GM12878 (cell line): ENCODE data around the gene TTC29.

Source experiments
- CEBPZ ChIP-seq: fragments of 150-350 bp; IDR thresholded peaks from 2 replicates; pipeline ENCODE4 v1.6.1; 2016; ENCODE audit warnings: low read depth, low read length
- CHD1 ChIP-seq: IDR thresholded peaks from 2 replicates; pipeline ENCODE4 v1.6.1; 2012; ENCODE audit warnings: low read depth, low read length, improper control_type of control experiment
- CREB1 ChIP-seq: IDR thresholded peaks from 2 replicates; pipeline ENCODE4 v1.6.1; 2012; ENCODE audit warnings: low read depth, mild to moderate bottlenecking, inconsistent platforms
- CTCF ChIP-seq, 3 experiments: IDR thresholded peaks in 2 of 3; conservative IDR thresholded peaks in 1 of 3; 2 replicates each; pipeline ENCODE4 v1.5.1; 2011; ENCODE audit warnings: low read depth in 3 of 3, low read length in 3 of 3, mild to moderate bottlenecking in 3 of 3, control low read depth in 2 of 3, moderate library complexity in 2 of 3, inconsistent platforms in 1 of 3, mixed read lengths in 1 of 3; ENCODE audit not compliant: control insufficient read depth in 2 of 3, insufficient read depth in 1 of 3; ENCODE audit errors: extremely low read depth in 1 of 3
- EP300 ChIP-seq, 2 experiments: fragments of 150-350 bp in 1 of 2; IDR thresholded peaks; 2 replicates each; pipeline ENCODE4 v1.6.1; 2011 to 2012; ENCODE audit warnings: low read depth in 2 of 2, low read length in 2 of 2, borderline replicate concordance in 1 of 2, improper control_type of control experiment in 1 of 2, inconsistent platforms in 1 of 2; ENCODE audit not compliant: control insufficient read depth in 1 of 2
- IKZF1 ChIP-seq: fragments of 450-650 bp; conservative IDR thresholded peaks from 2 replicates; pipeline ENCODE4 v1.6.1; 2017; ENCODE audit warnings: antibody characterized with exemption, mild to moderate bottlenecking
- JUNB ChIP-seq: IDR thresholded peaks from 2 replicates; pipeline ENCODE4 v1.6.1; 2016; ENCODE audit warnings: antibody characterized with exemption, mild to moderate bottlenecking
- MAX ChIP-seq: IDR thresholded peaks from 2 replicates; pipeline ENCODE4 v1.6.1; 2012; ENCODE audit warnings: low read depth, low read length, improper control_type of control experiment
- POLR2A ChIP-seq: IDR thresholded peaks from 2 replicates; pipeline ENCODE4 v1.6.1; 2011; ENCODE audit warnings: low read depth, mild to moderate bottlenecking, low read length
- TAF1 ChIP-seq: IDR thresholded peaks from 2 replicates; pipeline ENCODE4 v1.6.1; 2011; ENCODE audit warnings: mild to moderate bottlenecking, low read depth, low read length, borderline replicate concordance
- TARDBP ChIP-seq: IDR thresholded peaks from 2 replicates; pipeline ENCODE4 v1.6.1; 2016; ENCODE audit warnings: borderline replicate concordance
- ZNF217 ChIP-seq: fragments of 450-650 bp; IDR thresholded peaks from 2 replicates; pipeline ENCODE4 v1.6.1; 2017; ENCODE audit warnings: antibody characterized with exemption, mild to moderate bottlenecking
- ZSCAN29 ChIP-seq: fragments of 450-650 bp; IDR thresholded peaks from 2 replicates; pipeline ENCODE4 v1.6.1; 2017; ENCODE audit warnings: mild to moderate bottlenecking, moderate library complexity
- ZZZ3 ChIP-seq: IDR thresholded peaks from 2 replicates; pipeline ENCODE4 v1.6.1; 2011; ENCODE audit warnings: low read depth; ENCODE audit not compliant: control insufficient read depth, insufficient read length

GRCh38 chr4:146978641-146979040, 33.0 kb upstream of the TTC29 start:
- TF ChIP-seq CHD1, result no peak
- no peak for TF ChIP-seq ZNF217
- TF ChIP-seq IKZF1, result no peak
- no peak for TF ChIP-seq CEBPZ
- no peak for TF ChIP-seq CREB1
- TF ChIP-seq EP300 (IDR thresholded peaks at IDR 0.05; ENCODE audit: borderline replicate concordance in 1 of 2, control insufficient read depth in 1 of 2, low read depth in 2 of 2, low read length in 2 of 2), result no peak
- no peak for TF ChIP-seq POLR2A
- TF ChIP-seq TARDBP, result no peak
- no peak for TF ChIP-seq TAF1
- no peak for TF ChIP-seq MAX
- no peak for TF ChIP-seq CTCF (IDR thresholded peaks at IDR 0.05 in 2 of 3, conservative IDR thresholded peaks at IDR 0.05 in 1 of 3; ENCODE audit: control insufficient read depth in 2 of 3, extremely low read depth in 1 of 3, insufficient read depth in 1 of 3, low read depth in 3 of 3, low read length in 3 of 3)
- TF ChIP-seq ZSCAN29, result no peak
- no peak for TF ChIP-seq ZZZ3
- TF ChIP-seq JUNB, result no peak
